Measurements from ENCODE around the gene SPTBN1.
"Not testable (repeated sequence)": the region's sequence is repeated elsewhere in the genome, so short reads cannot be mapped to it uniquely, and the experiment has no call there.

SPTBN1 gene

GRCh38 chr2:54683596-54683995, 227.5 kb downstream of the SPTBN1 start:
- no peak for DNase-seq

GRCh38 chr2:54685263-54685775, 229.2 kb downstream of the SPTBN1 start:
- no peak for DNase-seq

- no peak for DNase-seq
Observed at GRCh38 chr2:54687595-54688152, 231.5 kb downstream of the SPTBN1 start.

GRCh38 chr2:54691445-54692135, 235.5 kb downstream of the SPTBN1 start:
- DNase-seq, result no peak

GRCh38 chr2:54692556-54692955, 236.4 kb downstream of the SPTBN1 start:
- no peak for DNase-seq

GRCh38 chr2:54695378-54695777, 239.3 kb downstream of the SPTBN1 start:
- DNase-seq, result no peak

- DNase-seq, result no peak
Observed at GRCh38 chr2:54697934-54698333, 241.8 kb downstream of the SPTBN1 start.

- DNase-seq, result not testable (repeated sequence)
Observed at GRCh38 chr2:54698926-54699325, 242.8 kb downstream of the SPTBN1 start.

GRCh38 chr2:54699665-54700064, 243.5 kb downstream of the SPTBN1 start:
- no peak for DNase-seq

GRCh38 chr2:54701029-54701428, 244.9 kb downstream of the SPTBN1 start:
- DNase-seq, result no peak

GRCh38 chr2:54704238-54704637, 248.1 kb downstream of the SPTBN1 start:
- no peak for DNase-seq

- DNase-seq, result no peak
Observed at GRCh38 chr2:54704688-54705605, 248.8 kb downstream of the SPTBN1 start.

- no peak for DNase-seq
Observed at GRCh38 chr2:54706622-54707021, 250.5 kb downstream of the SPTBN1 start.

GRCh38 chr2:54708584-54709335, 252.6 kb downstream of the SPTBN1 start:
- DNase-seq, result no peak

- no peak for DNase-seq
Observed at GRCh38 chr2:54709336-54709809, 253.2 kb downstream of the SPTBN1 start.

GRCh38 chr2:54710216-54710615, 254.1 kb downstream of the SPTBN1 start:
- no peak for DNase-seq

- DNase-seq, result no peak
Observed at GRCh38 chr2:54712516-54712915, 256.4 kb downstream of the SPTBN1 start.

- DNase-seq, result no peak
Observed at GRCh38 chr2:54714996-54715395, 258.9 kb downstream of the SPTBN1 start.

- no peak for DNase-seq
Observed at GRCh38 chr2:54716375-54716774, 260.2 kb downstream of the SPTBN1 start.

- no peak for DNase-seq
Observed at GRCh38 chr2:54720563-54720962, 264.4 kb downstream of the SPTBN1 start.
